H1 (cell line): Measurements from ENCODE around the gene CREBBP. TPM values are rescaled to one million over a fixed set of nuclear protein-coding genes. Genes with fewer than 3 reads are reported as not detected.

ENCODE experiments used
- CHD1 ChIP-seq: IDR thresholded peaks from 2 replicates; pipeline ENCODE4 v1.6.1; 2012; ENCODE audit warnings: low read depth, low read length, improper control_type of control experiment
- HDAC2 ChIP-seq, 2 experiments: fragments of 300-600 bp in 1 of 2; sonication (generic) in 1 of 2; IDR thresholded peaks; 2 replicates each; pipeline ENCODE4 v1.6.1; 2011 to 2012; ENCODE audit warnings: low read depth in 2 of 2, low read length in 2 of 2, mild to moderate bottlenecking in 2 of 2, moderate library complexity in 2 of 2, borderline replicate concordance in 1 of 2, inconsistent platforms in 1 of 2
- MAFK ChIP-seq: IDR thresholded peaks from 2 replicates; pipeline ENCODE4 v1.6.1; 2012; ENCODE audit warnings: low read depth, mild to moderate bottlenecking, improper control_type of control experiment, low read length
- PHF8 ChIP-seq: fragments of 200-600 bp; sonication (generic); conservative IDR thresholded peaks from 2 replicates; pipeline ENCODE4 v1.7.1; 2012; ENCODE audit warnings: low read depth, mild to moderate bottlenecking, inconsistent platforms, low read length, moderate library complexity
- RNF2 ChIP-seq: fragments of 200-900, 300-1000 bp; sonication (generic); IDR thresholded peaks from 2 replicates; pipeline ENCODE4 v1.7.1; 2016; ENCODE audit warnings: borderline replicate concordance, low read depth, mild to moderate bottlenecking, antibody characterized with exemption, low read length; ENCODE audit not compliant: poor library complexity, severe bottlenecking; ENCODE audit errors: missing control alignments
- RXRA ChIP-seq: IDR thresholded peaks from 2 replicates; pipeline ENCODE4 v1.6.1; 2011; ENCODE audit warnings: low read depth, mild to moderate bottlenecking, low read length, moderate library complexity; ENCODE audit not compliant: insufficient read depth
- SUZ12 ChIP-seq: fragments of 200-600 bp; sonication (generic); IDR thresholded peaks from 2 replicates; pipeline ENCODE4 v1.6.1; 2012; ENCODE audit warnings: mild to moderate bottlenecking, inconsistent platforms, low read length, moderate library complexity, mixed read lengths
- polyA plus RNA-seq, 7 experiments: library from polyadenylated mRNA; depleted of rRNA in 3 of 7; stranded (reverse) in 5 of 7; unstranded in 2 of 7; fragments of >200 nt in 5 of 7; fragments of 200-250 nt in 2 of 7; gene quantifications; 1 replicate in 5 of 7; 2 replicates in 1 of 7; 4 replicates in 1 of 7; pipeline versions ENCODE4 v1.2.1 to v1.2.3, GENCODE V29; 2011 to 2013; ENCODE audit warnings: missing spikeins in 2 of 7, mixed read lengths in 2 of 7
- total RNA-seq: library from RNA; stranded (reverse); fragmentation: NEBNext Ultra II Directional; extraction: Animal tissue kit (Norgen Biotek cat#: 25700); gene quantifications from 2 replicates; pipeline ENCODE4 v1.2.1, GENCODE V29; 2021
- TF ChIP-seq, protein P1 (sequence below): IDR thresholded peaks from 2 replicates; pipeline ENCODE4 v1.6.1; 2012; ENCODE audit warnings: inconsistent platforms
- TF ChIP-seq, protein P2 (sequence below): fragments of 300-600 bp; sonication (generic); IDR thresholded peaks from 2 replicates; pipeline ENCODE4 v1.7.1; 2012; ENCODE audit warnings: low read length, moderate library complexity, mild to moderate bottlenecking, inconsistent platforms; ENCODE audit not compliant: insufficient replicate concordance

The CREBBP gene
- total and polyA plus RNA-seq, 2 of the 8 experiments (the other 6 are each of a cell fraction or from before 2014, with no cell fraction given) = 10.0 to 60.1 TPM

- TF ChIP-seq MAFK (no peak), PHF8 (no peak), SUZ12 (no peak), CHD1 (no peak), RNF2 (no peak), HDAC2 (IDR thresholded peaks at IDR 0.05; ENCODE audit: borderline replicate concordance in 1 of 2, low read depth in 2 of 2, low read length in 2 of 2) (no peak), RXRA (no peak)
- TF ChIP-seq, protein P1, sequence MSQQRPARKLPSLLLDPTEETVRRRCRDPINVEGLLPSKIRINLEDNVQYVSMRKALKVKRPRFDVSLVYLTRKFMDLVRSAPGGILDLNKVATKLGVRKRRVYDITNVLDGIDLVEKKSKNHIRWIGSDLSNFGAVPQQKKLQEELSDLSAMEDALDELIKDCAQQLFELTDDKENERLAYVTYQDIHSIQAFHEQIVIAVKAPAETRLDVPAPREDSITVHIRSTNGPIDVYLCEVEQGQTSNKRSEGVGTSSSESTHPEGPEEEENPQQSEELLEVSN = no peak
- TF ChIP-seq, protein P2, sequence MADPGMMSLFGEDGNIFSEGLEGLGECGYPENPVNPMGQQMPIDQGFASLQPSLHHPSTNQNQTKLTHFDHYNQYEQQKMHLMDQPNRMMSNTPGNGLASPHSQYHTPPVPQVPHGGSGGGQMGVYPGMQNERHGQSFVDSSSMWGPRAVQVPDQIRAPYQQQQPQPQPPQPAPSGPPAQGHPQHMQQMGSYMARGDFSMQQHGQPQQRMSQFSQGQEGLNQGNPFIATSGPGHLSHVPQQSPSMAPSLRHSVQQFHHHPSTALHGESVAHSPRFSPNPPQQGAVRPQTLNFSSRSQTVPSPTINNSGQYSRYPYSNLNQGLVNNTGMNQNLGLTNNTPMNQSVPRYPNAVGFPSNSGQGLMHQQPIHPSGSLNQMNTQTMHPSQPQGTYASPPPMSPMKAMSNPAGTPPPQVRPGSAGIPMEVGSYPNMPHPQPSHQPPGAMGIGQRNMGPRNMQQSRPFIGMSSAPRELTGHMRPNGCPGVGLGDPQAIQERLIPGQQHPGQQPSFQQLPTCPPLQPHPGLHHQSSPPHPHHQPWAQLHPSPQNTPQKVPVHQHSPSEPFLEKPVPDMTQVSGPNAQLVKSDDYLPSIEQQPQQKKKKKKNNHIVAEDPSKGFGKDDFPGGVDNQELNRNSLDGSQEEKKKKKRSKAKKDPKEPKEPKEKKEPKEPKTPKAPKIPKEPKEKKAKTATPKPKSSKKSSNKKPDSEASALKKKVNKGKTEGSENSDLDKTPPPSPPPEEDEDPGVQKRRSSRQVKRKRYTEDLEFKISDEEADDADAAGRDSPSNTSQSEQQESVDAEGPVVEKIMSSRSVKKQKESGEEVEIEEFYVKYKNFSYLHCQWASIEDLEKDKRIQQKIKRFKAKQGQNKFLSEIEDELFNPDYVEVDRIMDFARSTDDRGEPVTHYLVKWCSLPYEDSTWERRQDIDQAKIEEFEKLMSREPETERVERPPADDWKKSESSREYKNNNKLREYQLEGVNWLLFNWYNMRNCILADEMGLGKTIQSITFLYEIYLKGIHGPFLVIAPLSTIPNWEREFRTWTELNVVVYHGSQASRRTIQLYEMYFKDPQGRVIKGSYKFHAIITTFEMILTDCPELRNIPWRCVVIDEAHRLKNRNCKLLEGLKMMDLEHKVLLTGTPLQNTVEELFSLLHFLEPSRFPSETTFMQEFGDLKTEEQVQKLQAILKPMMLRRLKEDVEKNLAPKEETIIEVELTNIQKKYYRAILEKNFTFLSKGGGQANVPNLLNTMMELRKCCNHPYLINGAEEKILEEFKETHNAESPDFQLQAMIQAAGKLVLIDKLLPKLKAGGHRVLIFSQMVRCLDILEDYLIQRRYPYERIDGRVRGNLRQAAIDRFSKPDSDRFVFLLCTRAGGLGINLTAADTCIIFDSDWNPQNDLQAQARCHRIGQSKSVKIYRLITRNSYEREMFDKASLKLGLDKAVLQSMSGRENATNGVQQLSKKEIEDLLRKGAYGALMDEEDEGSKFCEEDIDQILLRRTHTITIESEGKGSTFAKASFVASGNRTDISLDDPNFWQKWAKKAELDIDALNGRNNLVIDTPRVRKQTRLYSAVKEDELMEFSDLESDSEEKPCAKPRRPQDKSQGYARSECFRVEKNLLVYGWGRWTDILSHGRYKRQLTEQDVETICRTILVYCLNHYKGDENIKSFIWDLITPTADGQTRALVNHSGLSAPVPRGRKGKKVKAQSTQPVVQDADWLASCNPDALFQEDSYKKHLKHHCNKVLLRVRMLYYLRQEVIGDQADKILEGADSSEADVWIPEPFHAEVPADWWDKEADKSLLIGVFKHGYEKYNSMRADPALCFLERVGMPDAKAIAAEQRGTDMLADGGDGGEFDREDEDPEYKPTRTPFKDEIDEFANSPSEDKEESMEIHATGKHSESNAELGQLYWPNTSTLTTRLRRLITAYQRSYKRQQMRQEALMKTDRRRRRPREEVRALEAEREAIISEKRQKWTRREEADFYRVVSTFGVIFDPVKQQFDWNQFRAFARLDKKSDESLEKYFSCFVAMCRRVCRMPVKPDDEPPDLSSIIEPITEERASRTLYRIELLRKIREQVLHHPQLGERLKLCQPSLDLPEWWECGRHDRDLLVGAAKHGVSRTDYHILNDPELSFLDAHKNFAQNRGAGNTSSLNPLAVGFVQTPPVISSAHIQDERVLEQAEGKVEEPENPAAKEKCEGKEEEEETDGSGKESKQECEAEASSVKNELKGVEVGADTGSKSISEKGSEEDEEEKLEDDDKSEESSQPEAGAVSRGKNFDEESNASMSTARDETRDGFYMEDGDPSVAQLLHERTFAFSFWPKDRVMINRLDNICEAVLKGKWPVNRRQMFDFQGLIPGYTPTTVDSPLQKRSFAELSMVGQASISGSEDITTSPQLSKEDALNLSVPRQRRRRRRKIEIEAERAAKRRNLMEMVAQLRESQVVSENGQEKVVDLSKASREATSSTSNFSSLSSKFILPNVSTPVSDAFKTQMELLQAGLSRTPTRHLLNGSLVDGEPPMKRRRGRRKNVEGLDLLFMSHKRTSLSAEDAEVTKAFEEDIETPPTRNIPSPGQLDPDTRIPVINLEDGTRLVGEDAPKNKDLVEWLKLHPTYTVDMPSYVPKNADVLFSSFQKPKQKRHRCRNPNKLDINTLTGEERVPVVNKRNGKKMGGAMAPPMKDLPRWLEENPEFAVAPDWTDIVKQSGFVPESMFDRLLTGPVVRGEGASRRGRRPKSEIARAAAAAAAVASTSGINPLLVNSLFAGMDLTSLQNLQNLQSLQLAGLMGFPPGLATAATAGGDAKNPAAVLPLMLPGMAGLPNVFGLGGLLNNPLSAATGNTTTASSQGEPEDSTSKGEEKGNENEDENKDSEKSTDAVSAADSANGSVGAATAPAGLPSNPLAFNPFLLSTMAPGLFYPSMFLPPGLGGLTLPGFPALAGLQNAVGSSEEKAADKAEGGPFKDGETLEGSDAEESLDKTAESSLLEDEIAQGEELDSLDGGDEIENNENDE = no peak
Measured at GRCh38 chr16:3687792-3688191, 192.7 kb downstream of the CREBBP start (continued).
